GM06990 (cell line): Measurements from ENCODE around the gene EIF2A.

Source experiments
- DNase-seq: peaks from one replicate; pipeline ENCODE4 v3.0.0-alpha.2; 2011; ENCODE audit not compliant: insufficient read length; ENCODE audit errors: extremely low read depth
- H3K27me3 ChIP-seq: replicated peaks from 2 replicates; pipeline ENCODE4 v1.6.0; 2011; ENCODE audit warnings: low read length; ENCODE audit not compliant: control insufficient read depth, insufficient read depth
- H3K36me3 ChIP-seq: 2 replicates; pipeline ENCODE4 v1.5.1; 2011; ENCODE audit warnings: low read length; ENCODE audit not compliant: control insufficient read depth, insufficient read depth
- H3K4me3 ChIP-seq: replicated peaks from 2 replicates; pipeline ENCODE4 v1.5.1; 2011; ENCODE audit warnings: low read depth, mild to moderate bottlenecking, control low read depth, low read length
- TF ChIP-seq, protein P1 (sequence below): IDR thresholded peaks from 2 replicates; pipeline ENCODE4 v1.5.1; 2011; ENCODE audit warnings: low read length, control low read depth, mild to moderate bottlenecking, inconsistent platforms; ENCODE audit not compliant: insufficient read depth, poor library complexity, severe bottlenecking

Gene EIF2A

DNA sequence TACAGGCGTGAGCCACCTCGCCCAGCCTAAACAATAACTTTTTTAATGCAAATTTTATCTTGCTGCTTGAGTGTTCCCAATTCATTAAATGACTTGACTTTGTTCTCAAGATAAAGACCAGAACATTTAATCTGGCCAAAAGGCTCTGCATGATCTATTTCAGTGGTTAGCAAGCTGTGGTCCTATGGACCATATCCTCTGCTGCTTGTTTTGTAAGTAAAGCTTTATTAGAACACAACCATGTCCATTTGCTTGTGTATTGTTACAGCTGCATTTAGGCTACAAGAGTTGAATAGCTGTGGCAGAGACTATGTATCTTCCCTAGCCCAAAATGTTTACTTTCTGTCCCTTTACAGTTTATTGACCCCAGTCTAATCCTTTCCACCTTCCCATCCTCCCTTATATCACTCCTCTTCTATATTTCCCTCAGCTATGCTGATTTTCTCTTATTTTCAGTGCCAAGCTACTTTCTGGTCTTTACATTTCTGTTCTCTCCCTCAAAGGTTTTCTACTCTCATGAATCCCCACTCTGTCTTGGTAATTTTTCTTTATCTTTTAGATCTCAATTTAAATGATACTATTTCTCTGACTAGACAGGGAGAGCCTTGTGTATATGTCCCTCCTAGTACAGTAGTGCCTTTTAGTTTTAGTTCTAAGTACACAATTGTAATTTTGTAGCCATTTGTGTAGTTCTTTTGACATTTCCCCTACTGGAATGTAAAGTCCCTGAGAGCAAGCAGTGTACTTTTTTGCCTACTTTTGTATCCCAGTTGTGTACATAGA is 79.8 kb downstream of the EIF2A start:
- Histone ChIP-seq H3K36me3 (peaks cover 5% of the 10 kb centered on the region), H3K27me3 (no peaks in the 10 kb centered on the region), H3K4me3 (no peak overlapping the region)
- TF ChIP-seq, protein P1, sequence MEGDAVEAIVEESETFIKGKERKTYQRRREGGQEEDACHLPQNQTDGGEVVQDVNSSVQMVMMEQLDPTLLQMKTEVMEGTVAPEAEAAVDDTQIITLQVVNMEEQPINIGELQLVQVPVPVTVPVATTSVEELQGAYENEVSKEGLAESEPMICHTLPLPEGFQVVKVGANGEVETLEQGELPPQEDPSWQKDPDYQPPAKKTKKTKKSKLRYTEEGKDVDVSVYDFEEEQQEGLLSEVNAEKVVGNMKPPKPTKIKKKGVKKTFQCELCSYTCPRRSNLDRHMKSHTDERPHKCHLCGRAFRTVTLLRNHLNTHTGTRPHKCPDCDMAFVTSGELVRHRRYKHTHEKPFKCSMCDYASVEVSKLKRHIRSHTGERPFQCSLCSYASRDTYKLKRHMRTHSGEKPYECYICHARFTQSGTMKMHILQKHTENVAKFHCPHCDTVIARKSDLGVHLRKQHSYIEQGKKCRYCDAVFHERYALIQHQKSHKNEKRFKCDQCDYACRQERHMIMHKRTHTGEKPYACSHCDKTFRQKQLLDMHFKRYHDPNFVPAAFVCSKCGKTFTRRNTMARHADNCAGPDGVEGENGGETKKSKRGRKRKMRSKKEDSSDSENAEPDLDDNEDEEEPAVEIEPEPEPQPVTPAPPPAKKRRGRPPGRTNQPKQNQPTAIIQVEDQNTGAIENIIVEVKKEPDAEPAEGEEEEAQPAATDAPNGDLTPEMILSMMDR, result no peak
- no peak for DNase-seq

DNA sequence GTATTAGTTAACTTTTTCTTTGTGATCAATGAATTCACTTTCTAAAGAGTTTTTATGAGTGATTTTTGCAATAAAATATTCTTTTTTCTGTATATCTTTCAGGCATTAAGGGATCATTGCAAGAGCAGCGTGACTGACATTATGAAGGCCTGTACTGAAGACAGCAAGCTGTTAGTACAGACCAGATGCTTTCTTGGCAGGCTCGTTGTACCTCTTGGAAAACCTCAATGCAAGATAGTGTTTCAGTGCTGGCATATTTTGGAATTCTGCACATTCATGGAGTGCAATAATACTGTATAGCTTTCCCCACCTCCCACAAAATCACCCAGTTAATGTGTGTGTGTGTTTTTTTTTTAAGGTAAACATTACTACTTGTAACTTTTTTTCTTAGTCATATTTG is 81.0 kb downstream of the EIF2A start:
- Histone ChIP-seq H3K27me3 (no peaks in the 10 kb centered on the region), H3K36me3 (peaks cover 5% of the 10 kb centered on the region), H3K4me3 (no peak overlapping the region)
- DNase-seq, result no peak
- TF ChIP-seq, protein P1, result no peak

DNA sequence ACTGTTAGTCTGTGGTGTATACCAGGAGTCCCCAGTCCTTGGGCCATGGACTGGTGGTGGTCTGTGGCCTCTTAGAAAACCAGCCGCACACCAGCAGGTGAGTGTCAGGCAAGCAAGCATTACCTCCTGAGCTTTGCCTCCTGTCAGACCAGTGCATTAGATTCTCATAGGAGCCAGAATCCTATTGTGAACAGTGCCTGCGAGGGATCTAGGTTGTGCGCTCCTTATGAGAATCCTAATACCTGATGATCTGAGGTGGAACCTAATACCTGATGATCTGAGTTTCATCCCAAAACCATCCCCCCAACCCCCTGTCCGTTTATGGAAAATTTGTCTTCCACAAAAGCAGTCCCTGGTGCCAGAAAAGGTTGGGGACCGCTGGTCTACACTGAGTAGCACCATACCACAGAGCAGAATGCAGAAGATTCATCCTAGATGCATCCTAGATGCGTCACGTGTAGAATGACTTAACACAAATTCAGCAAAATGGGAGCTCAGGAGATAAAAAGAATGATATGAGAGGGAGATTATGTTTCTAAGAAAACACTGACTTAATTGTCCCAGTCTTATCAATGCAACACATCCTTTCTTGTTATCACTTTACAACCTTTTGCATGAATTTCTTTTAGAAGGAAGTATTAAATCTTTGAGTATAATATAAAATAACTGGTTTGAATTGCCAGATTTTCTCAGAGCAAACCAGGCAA is 85.1 kb downstream of the EIF2A start:
- H3K4me3 ChIP-seq, result no peak overlapping the region
- TF ChIP-seq, protein P1, result no peak
- H3K27me3 ChIP-seq, result no peaks in the 10 kb centered on the region
- no peak for DNase-seq
- H3K36me3 ChIP-seq, result peaks cover 3% of the 10 kb centered on the region

DNA sequence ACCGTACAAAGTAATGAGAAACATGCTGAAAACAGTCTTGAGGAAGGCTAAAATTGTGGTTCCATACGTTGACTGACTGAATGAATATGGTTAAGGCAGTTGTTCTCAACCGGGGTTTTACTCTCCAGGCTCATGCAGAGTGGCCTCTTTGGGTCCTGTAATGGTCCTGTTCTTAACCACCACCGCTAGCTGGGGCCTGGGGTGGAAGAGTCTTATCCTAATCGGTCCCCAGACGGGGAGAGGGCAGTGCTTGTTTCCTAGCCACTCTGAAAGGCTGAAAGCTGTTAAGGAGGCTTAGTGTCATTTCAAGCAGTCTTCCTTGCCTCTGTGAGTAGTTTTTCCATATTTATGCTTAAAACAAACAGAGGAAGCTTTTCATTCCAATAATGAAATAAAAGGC is 88.5 kb downstream of the EIF2A start:
- Histone ChIP-seq H3K36me3 (no peaks in the 10 kb centered on the region), H3K4me3 (no peak overlapping the region), H3K27me3 (no peaks in the 10 kb centered on the region)
- DNase-seq, result no peak
- TF ChIP-seq, protein P1, result no peak

DNA sequence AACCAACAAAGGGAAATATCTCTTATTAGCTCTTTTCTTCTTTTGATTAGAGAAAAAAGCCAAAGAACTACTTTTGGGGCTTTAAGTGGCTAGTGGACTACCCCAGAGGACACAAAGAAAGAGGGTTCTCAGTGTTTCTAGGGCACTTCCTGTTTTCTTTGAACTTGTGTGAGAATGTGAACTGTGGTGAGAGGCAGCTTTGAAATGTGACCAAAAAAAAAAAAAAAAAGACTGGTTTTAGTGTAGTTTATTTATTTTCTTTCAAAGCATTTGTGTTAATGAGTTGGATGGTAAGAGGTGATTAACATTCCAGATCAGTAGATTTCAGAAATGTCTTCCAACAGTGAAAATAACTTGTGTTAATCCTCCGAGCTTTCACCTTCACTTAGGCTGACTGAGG is 88.9 kb downstream of the EIF2A start:
- no peak for DNase-seq

More for the DNA sequence above, 88.9 kb downstream of the EIF2A start:
- H3K27me3 ChIP-seq, result no peaks in the 10 kb centered on the region
- no peaks in the 10 kb centered on the region for H3K36me3 ChIP-seq
- H3K4me3 ChIP-seq, result no peak overlapping the region
- TF ChIP-seq, protein P1, result no peak
